CD4-positive, alpha-beta T cell treated with Interferon alpha-2 for 1 hour (primary cell): ENCODE measurements around the gene OTOA.
"Not testable (repeated sequence)": the region's sequence is repeated elsewhere in the genome, so short reads cannot be mapped to it uniquely, and the experiment has no call there.

ENCODE experiments used
- DNase-seq, 2 donors: peaks; one replicate each; pipeline ENCODE4 v3.0.0-alpha.2; 2020 to 2022

Gene OTOA

GRCh38 chr16:21727344-21727743 is 63.6 kb downstream of the OTOA start:
- DNase-seq, result no peak

GRCh38 chr16:21731233-21731632 is 67.5 kb downstream of the OTOA start:
- not testable (repeated sequence) for DNase-seq

GRCh38 chr16:21740637-21741036 is 76.9 kb downstream of the OTOA start:
- not testable (repeated sequence) for DNase-seq

- DNase-seq, result not testable (repeated sequence)
These were observed 92.7 kb downstream of the OTOA start for GRCh38 chr16:21756192-21757079.

GRCh38 chr16:21757080-21757671 is 93.4 kb downstream of the OTOA start:
- not testable (repeated sequence) for DNase-seq

GRCh38 chr16:21768280-21768679 is 104.5 kb downstream of the OTOA start:
- DNase-seq, result not testable (repeated sequence)

GRCh38 chr16:21768810-21769209 is 105.0 kb downstream of the OTOA start:
- not testable (repeated sequence) for DNase-seq

GRCh38 chr16:21769284-21769683 is 105.5 kb downstream of the OTOA start:
- not testable (repeated sequence) for DNase-seq

- DNase-seq, result not testable (repeated sequence)
These were observed 106.8 kb downstream of the OTOA start for GRCh38 chr16:21770584-21770983.

- not testable (repeated sequence) for DNase-seq
These were observed 108.9 kb downstream of the OTOA start for GRCh38 chr16:21772547-21773206.

- not testable (repeated sequence) for DNase-seq
These were observed 109.4 kb downstream of the OTOA start for GRCh38 chr16:21773207-21773553.

- not testable (repeated sequence) for DNase-seq
These were observed 116.8 kb downstream of the OTOA start for GRCh38 chr16:21780525-21780924.

GRCh38 chr16:21790506-21790905 is 126.7 kb downstream of the OTOA start:
- not testable (repeated sequence) for DNase-seq

- peak in 1 of 2 donors; percentile 9 for DNase-seq
These were observed 129.5 kb downstream of the OTOA start for GRCh38 chr16:21793310-21793709.

GRCh38 chr16:21798601-21799000 is 134.8 kb downstream of the OTOA start:
- DNase-seq, result not testable (repeated sequence)

- peak in 1 of 2 donors; percentile 56 for DNase-seq
These were observed 138.0 kb downstream of the OTOA start for GRCh38 chr16:21801538-21802374.

- DNase-seq, result not testable (repeated sequence)
These were observed 138.6 kb downstream of the OTOA start for GRCh38 chr16:21802375-21802663.
